GM18870 (cell line): ENCODE results near the gene ZCCHC14.
"Not testable (repeated sequence)": the region's sequence is repeated elsewhere in the genome, so short reads cannot be mapped to it uniquely, and the experiment has no call there.

Experiments used
- ATAC-seq: cut with Tn5 transposase; IDR thresholded peaks from one replicate; pipeline ENCODE4 v1.9.1; 2021; ENCODE audit warnings: moderate library complexity; ENCODE audit not compliant: unreplicated experiment

Gene ZCCHC14

DNA sequence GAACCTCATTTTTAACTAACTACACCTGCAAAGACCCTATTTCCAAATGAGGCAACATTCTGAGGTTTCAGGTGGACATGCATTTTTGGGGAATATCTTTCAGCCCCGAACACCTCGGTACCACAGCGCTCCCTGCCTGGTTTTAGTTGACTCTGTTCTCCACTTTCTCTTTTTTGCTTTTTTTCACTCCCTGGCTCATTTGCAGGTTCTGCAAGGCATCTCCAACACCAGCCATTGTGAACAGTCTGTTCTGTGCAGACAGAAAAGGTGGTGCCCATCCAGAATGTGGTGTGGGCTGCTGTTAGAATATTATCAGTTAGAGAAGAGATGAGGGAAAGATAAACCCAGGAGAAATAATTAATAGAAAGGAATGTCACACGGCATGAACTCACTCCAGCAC, 32.5 kb upstream of the ZCCHC14 start:
- ATAC-seq = no peak

DNA sequence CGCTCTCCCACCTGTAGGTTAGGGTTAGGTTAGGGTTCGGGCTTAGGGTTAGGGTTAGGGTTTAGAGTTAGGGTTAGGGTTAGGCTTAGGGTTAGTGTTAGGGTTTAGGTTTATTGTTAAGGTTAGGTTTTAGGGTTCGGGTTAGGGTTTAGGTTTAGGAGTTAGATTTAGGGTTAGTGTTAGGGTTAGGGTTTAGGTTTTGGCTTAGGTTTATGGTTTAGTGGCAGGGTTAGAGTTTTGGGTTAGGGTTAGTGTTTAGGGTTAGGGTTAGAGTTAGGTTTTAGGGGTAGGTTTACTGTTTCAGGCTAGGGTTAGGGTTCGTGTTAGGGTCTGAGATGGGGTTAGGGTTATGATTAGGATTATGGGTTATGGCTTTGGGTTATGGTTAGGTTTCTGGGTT, 31.6 kb upstream of the ZCCHC14 start:
- no peak for ATAC-seq

DNA sequence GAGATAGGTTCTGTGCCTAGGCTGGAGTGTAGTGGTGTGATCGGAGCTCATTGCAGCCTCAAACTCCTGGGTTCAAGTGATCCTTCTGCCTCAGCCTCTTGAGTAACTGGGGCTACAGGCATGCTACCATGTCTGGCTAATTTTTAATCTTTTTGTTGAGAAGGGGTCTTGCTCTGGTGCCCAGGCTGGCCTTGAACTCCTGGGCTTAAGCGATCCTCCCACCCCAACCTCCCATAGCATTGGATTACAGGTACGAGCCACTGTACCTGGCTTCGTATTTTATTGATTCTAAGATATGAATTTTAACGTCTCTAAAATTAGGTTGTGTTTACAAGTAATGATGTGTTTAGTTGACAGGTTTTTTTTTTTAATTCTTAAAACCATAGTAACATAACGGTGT, 30.8 kb upstream of the ZCCHC14 start:
- ATAC-seq = not testable (repeated sequence)

DNA sequence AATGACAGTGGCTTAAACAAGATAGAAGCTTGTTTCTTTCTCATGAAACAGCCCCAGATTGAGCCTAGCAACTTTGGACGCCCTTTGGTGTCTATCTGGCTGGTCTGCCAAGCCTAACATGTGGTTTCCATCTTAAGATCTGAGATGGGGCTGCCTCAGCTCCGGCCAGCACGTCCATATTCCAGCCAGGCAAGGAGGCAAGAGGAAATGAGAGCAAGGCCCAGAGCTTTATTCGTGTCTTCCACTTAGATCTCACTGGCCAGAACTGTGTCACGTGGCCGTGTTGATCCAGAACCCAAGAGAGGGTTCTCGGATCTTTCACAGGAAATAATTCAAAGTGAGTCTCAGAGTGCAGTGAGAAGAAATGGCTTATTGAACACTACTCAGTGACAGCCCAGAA, 28.9 kb upstream of the ZCCHC14 start:
- ATAC-seq = not testable (repeated sequence)

DNA sequence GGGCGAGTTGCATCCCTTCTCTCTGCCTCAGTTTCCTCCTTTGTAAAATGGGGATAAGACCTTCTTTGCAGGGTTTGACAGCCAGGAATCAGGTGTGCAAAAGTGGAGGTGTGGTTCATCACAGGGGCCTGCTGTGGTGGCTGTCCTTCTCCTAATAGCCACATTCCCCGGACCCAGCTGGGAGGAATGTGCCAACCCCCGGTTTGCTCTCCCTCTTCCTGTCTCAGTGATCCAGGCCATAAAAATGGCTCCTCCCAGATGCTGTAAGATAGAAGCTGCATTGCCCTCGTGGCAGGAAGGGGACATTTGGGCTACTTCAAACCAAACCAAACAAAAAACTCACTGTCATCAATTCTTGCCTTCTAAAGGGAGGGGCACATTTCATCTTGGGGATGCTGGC, 26.3 kb upstream of the ZCCHC14 start:
- ATAC-seq = not testable (repeated sequence)

DNA sequence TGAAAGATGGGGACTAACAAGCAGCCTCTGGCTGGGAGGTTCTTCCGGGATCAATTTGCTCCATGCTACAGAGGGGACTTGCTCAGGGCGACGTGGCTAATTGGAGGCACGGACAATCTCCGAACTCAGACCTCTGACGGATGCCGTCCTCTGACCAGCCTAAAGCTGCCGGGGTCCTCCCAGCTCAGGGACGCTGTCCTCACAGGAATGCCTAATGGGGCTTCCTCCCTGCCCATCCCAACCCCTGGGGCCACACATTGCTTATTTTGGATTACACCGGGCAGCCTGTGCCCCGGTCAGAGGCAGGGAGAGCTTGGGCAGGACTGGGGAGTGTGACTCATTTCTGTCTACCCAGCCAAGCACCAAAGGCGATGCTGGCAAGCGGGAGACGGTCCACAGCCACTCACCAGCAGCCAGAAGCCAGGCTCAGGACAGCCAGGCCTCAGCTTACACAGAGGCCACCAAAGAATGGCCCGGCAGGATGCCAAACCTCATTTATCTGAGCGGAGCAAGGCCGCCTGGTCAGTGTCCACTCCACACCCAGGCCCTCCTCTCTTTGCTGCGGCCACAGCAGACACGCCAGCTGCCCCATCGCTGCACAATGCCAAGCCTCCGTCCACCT, 25.7 kb upstream of the ZCCHC14 start:
- not testable (repeated sequence) for ATAC-seq

DNA sequence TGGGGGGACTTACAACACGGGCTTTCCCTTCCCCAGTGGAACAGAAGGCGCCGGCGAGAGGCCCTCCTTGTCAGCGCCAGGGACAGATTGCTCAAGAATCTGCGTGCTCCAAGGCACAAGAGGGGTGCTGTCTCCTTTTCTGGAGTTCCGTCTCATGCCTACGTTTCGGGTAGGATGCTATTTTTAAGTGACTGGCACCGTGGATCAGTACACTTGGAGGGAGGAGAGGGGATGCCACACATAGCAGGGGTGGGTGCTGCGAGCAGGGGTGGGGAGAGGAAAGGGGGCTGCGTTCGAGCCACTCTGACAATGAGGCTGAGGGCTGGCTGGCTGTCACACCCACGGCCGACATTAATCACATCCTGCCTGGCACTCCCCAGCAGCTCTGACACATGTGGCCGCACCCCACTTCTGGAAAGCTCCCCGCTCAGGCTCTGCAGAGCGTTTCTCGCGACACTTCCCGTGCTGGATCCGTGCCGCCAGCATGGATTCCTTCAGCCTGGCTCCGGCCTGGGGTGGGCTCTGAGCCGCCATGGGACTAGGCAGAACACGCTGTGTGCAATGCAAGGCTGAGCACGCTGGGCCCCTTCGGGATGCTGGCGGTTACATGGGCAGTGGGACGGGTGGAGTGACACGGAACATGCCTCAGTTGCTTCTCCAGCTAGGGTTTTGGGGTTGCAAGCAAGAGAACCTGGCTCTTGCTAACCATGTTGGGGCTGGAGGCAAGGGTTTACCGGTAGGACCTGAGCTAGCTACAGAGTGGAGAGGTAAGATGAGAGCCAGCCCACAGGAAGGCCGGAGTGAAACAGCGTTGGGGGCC, 25.0 kb upstream of the ZCCHC14 start:
- ATAC-seq = not testable (repeated sequence)

DNA sequence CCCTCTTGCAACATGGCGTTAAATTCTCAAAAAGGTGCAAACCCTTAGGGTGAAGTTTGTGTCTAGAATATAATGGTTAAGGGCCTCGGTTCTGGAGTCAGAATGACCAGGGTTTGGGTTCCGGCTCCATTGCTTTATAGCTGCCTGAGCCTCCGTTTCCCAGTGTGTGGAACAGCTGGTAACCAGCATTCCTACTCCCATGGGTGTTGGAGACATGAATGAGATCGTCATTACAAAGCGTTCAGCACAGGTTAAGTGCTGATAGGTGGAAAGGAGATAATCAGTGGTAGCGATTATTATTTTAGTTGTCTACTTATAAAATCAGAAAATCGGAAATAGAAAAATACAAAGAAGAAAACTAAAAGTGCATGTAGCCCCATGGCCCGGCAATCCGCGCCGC, 23.5 kb upstream of the ZCCHC14 start:
- no peak for ATAC-seq

DNA sequence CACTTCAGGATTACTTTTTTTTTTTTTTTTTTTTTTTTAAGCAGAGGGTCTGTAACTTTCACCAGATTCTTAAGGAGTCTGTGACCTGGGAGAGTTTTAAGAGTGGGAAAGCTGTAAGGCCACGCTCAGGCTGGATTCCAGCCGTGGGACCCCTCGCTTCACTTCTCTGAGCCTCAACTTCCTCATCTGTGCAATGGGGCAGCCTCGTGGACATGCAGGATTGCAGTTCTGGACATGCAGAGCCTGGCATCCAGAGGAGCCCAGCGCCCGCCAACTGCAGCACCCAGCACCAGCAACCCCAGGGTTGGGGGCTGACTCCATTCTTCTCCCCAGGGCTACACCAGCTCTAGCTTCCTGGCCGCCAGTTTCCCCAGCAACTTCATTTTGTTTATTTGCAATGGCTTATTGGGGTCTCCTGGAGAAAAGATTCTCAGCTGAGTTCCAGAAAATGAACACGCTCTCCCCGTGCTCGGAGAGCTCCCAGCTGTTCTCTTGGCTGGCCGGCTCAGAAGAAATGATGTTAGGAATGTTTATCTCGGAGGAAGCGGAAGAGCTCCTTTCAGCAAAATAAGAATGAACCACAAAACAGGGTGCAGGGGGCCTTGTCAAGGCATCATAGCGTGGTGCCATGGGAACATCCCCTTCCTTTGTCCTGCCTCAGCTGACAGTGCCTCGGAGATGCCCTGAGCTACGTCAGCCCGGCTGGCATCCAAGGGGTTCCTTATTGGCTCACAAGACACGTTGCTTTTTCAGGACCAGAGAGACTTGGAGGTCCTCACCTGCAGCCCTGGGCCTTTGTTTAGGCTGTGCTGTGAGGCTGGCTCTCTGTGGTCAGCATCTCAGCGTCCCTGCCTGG, 22.9 kb upstream of the ZCCHC14 start:
- ATAC-seq = no peak

DNA sequence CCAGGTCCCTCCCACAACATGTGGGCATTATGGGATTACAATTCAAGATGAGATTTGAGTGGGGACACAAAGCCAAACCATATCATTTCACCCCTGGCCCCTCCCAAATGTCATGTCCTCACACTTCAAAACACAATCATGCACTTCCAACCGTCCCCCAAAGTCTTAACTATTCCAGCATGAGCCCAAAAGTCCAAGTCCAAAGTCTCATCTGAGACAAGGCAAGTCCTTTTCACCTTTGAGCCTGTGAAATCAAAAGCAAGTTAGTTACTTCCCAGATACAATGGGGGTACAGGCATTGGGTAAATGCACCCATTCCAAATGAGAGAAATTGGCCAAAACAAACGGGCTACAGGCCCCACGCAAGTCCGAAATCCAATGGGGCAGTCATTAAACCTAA, 17.0 kb upstream of the ZCCHC14 start:
- not testable (repeated sequence) for ATAC-seq

DNA sequence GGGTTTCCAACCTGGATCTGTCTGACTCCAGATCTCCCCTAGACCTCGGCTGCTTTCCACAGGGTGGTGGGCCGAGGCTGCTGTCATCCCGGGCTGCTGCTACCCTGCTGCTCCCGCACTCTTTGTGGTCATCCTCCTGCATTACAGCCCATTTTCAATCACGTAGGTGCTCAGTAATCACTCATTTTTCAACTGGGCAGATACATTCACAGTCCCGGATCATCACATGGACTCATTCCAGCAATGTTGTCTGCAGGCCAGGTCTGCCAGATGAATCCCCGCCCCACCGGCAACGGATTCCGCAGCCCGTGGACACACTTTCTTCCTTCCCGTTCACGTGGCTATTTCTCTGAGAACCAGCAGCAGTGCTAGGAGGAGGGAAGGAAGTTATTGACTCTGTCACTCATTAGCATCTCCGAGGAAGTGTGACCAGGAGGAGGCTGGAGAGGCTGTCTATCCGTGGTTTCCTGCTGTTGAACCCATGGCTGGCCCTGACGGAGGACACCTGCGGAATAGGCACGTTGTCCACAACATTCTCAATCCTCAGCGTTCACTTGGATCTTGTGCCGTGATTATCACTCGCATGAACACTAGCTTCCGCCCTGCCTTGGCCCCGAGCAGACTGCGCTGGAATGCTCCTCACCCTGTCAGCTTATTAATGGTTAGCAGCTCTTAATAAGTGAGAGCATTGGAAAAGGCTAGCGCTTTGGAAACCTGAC, 14.7 kb upstream of the ZCCHC14 start:
- ATAC-seq = no peak

DNA sequence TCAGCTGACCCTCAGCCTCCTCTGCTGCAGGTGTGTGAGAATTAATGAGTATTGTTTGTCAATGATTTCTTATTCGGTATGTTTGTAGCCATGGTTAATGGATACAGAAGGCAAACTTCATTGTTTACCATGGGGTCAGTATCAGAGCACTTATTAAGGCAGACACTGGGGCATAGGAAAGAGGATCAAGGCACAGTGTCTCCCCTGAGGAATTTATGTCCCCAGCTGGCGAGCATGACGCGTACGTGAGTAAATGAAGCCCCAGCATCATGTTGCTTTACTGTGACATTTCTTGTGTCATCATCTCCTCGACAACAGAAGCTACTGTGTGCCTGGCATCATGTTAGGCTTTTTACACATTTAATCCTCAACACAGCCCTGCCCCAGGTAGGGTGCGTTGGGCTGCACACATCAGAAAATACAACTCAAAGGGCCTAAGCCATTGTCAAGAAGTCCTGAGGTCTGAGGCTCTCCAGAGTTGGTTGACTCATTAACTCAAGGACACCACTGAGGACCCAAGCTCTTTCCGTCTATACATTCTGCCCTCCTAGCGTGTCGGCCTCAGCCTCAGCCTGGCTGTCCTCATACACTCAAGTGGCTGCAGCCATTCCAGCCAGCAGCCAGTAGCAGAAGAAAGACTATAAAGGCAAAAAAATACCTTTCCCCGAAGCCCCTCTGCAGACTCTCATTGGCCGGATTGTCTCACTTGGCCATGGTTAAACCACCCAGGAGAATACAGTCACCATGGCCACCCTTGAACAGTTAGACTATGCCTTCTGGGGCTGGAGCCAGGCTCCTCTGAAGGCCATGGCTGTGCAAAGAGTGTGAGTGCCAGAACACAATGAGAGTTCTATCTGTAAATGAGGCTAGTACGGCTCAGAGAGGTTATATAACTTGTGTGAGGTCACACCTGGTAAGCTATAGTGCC, 13.9 kb upstream of the ZCCHC14 start:
- ATAC-seq = no peak

DNA sequence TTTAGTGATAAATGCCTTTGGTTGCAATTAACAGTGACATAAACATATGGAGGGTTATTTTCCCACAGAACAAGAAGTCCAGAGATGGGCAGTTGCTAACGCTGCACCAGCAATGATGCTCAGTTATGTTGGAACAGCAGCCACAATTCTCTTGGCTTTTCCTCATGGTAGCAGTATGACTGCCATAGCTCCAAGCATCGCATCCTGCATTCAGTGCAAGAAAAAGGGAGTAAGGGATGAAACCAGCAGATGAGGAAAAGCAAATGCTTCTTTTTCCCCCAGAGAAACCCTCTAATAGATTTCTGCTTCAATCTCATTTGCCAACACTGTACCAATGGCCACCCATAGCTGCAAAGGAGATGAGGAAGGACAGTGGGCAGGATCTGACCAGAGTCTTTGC, 13.0 kb upstream of the ZCCHC14 start:
- ATAC-seq = no peak

DNA sequence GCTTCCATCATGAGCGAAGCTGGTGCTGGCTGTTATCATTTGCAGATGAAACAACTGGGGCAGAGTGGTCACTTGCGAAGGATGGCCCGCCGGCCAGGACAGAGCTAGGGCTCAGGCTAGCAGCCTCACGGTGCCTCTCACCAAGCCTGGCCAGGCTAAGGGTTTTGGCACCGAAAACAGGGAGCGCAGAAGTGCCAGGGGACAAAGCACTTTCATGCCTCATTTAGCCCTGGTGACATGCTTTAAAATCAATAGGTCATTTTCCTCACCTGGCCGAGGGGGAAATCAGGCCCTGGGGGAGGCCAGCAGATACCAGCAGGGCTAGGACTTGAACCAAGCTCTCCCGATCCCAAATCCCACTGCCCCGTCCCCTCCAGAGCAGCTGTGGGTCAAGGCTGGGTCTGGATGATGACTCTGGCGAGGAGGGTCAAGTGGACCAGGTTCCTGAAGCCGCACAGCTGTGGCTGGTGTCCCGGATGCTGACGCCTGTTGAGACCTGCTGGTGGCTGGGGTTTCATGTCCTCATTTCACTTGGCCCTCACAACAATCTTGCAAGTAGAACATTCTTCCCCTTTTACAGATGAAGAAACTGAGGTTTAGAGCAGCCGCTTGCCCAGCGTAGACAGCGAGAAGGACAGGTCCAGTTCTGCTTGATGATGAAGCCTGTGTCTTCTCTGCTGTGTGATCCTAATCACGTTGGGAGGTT, 10.6 kb upstream of the ZCCHC14 start:
- ATAC-seq = not testable (repeated sequence)

DNA sequence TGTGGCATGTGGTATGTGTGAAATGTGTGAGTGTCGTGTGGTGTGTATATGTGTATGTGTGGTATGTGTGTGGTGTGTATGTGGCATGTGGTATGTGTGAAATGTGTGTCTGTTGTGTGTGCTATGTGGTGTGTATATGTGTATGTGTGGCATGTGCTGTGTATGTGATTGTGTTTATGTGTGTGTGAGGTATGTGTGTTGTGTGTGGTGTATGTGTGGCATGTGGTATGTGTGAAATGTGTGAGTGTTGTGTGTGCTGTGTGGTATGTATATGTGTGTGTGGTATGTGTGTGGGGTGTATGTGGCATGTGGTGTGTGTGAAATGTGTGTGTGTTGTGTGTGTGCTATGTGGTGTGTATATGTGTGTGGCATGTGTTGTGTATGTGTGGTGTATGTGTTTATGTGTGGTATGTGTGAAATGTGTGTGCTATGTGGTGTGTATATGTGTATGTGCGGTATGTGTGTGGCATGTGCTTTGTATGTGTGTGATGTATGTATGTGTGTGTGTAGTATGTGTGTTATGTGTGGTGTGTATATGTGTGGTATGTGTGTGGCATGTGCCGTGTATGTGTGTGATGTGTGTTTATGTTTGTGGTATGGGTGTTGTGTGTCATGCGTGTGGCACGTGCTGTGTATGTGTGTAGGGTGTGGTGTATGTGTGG, 9.6 kb upstream of the ZCCHC14 start:
- no peak for ATAC-seq

DNA sequence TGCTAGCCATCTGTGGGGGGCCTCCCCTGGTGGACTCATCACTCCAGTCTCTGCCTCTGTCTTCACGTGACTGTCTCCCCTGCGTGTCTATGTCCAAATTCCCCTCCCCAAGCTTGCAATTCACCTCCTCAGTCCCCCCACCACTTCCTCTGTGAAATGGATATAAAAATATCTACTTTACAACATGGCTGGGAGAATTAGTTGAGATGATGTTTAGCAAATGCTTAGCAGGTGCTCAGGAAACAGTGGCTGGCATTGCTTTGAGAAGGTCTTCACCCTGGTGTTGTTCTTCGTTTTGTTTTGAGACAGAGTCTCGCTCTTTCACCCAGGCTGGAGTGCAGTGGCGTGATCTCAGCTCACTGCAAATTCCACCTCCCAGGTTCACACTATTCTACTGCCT, 8.3 kb upstream of the ZCCHC14 start:
- no peak for ATAC-seq

DNA sequence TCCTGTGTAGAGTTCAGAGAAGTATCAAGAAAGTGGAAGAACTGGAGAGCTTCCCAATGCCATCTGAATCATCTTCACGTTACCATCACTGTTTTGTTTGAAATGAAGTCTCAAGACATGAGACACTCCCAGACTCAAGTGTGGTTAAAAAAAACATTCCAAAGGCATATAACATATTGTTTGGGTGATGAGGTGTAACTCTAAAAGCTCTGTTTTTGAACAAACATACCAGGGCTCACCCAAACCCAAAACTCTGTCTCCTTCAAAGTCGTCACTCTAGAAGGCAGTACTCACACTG, 6.3 kb upstream of the ZCCHC14 start:
- ATAC-seq = no peak

DNA sequence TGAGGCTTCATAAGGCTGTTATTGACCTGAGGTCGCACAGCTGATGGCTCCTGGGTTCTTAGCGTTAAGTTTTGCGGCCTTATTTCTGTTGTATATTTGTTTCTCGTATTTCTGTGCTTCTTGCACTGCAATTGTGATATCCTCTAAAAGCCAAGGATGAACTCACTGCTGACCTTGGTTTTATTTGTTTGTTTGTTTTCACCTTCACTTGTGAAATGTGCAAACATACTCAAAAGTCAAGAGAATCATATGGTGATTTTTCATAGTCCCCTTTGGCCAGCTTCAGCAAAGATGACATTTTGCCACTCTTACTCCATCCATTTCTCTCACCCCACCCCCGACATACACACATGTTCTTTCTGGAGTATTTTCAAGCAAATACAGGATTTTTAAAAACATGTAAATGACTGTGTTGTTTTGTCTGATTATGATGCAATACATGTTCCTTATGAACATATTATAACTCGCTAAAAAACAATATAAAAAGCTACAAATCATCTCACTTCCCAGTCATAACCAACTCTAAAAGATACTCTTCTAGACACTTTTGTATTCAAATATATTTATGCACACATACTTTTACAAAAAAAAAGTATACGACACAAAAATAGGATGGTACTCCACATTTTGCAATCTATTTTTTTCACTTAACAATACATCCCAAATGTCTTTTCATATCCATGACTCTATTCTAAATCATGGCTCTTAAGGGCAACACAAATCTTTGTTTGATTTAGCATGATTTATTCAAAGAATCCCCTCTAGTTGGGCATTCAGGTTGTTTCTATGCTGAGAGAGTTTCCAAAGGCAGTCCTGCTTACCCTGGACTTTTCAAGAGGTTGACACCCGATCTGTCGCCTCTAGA, 5.7 kb upstream of the ZCCHC14 start:
- no peak for ATAC-seq
